Fibroblast of lung (primary cell): ENCODE data around the gene RAB3GAP1. TPM values are rescaled to one million over a fixed set of nuclear protein-coding genes. Genes with fewer than 3 reads are reported as not detected.

Experiments
- DNase-seq, 2 donors: peaks; one replicate each; pipeline versions ENCODE4 v3.0.0 to v3.0.0-alpha.2; 2010; ENCODE audit warnings: low read depth in 2 of 2
- H2AFZ ChIP-seq: 2 replicates; pipeline ENCODE4 v1.5.1; 2012; ENCODE audit warnings: low read length, control low read depth, inconsistent platforms
- H3K27ac ChIP-seq: 2 replicates; pipeline ENCODE4 v1.5.1; 2011; ENCODE audit warnings: low read length, control low read depth; ENCODE audit not compliant: insufficient read depth
- H3K27me3 ChIP-seq: 2 replicates; pipeline ENCODE4 v1.5.1; 2011; ENCODE audit warnings: mild to moderate bottlenecking, low read length; ENCODE audit not compliant: control insufficient read depth, insufficient read depth
- H3K36me3 ChIP-seq: 2 replicates; pipeline ENCODE4 v1.5.1; 2011; ENCODE audit warnings: low read length; ENCODE audit not compliant: control insufficient read depth, insufficient read depth
- H3K4me1 ChIP-seq: 2 replicates; pipeline ENCODE4 v1.5.1; 2011; ENCODE audit warnings: low read length; ENCODE audit not compliant: control insufficient read depth, insufficient read depth; ENCODE audit errors: extremely low read depth
- H3K4me2 ChIP-seq: 2 replicates; pipeline ENCODE4 v1.5.1; 2011; ENCODE audit warnings: low read length, control low read depth; ENCODE audit not compliant: insufficient read depth; ENCODE audit errors: extremely low read depth
- H3K4me3 ChIP-seq, 4 experiments: fragments of 200-600 bp in 1 of 4; sonication (generic) in 1 of 4; replicated peaks in 1 of 4; 2 replicates each; pipeline ENCODE4 v1.5.1; 2011 to 2016; ENCODE audit warnings: low read length in 4 of 4, low read depth in 3 of 4, mild to moderate bottlenecking in 3 of 4, control low read depth in 2 of 4, inconsistent platforms in 1 of 4, mixed read lengths in 1 of 4; ENCODE audit not compliant: insufficient read depth in 1 of 4; ENCODE audit errors: control extremely low read depth in 1 of 4
- H3K79me2 ChIP-seq: 2 replicates; pipeline ENCODE4 v1.5.1; 2012; ENCODE audit warnings: mild to moderate bottlenecking, low read length, inconsistent platforms; ENCODE audit not compliant: control insufficient read depth, insufficient read depth
- H3K9ac ChIP-seq: 2 replicates; pipeline ENCODE4 v1.5.1; 2011; ENCODE audit warnings: mild to moderate bottlenecking, low read length, control low read depth; ENCODE audit not compliant: insufficient read depth
- H3K9me3 ChIP-seq: 2 replicates; pipeline ENCODE4 v1.5.1; 2012; ENCODE audit warnings: low read depth, low read length; ENCODE audit not compliant: control insufficient read depth, insufficient read depth
- H4K20me1 ChIP-seq: 2 replicates; pipeline ENCODE4 v1.5.1; 2011; ENCODE audit warnings: low read length; ENCODE audit not compliant: control insufficient read depth, insufficient read depth; ENCODE audit errors: extremely low read depth
- EZH2 ChIP-seq: IDR thresholded peaks from 2 replicates; pipeline ENCODE4 v1.5.1; 2012; ENCODE audit warnings: low read length, control low read depth, mild to moderate bottlenecking; ENCODE audit errors: missing control alignments
- polyA plus RNA-seq, 2 donors: library from polyadenylated mRNA; depleted of rRNA in 1 of 2; stranded (reverse) in 1 of 2; unstranded in 1 of 2; fragments of >200 nt; gene quantifications; 2 replicates each; pipeline ENCODE4 v1.2.1, GENCODE V29; 2011 to 2012; ENCODE audit warnings: missing spikeins in 1 of 2
- total RNA-seq: library from RNA; depleted of rRNA; stranded (reverse); fragments of >200 nt; gene quantifications from 2 replicates; pipeline ENCODE4 v1.2.1, GENCODE V29; 2014
- TF ChIP-seq, protein P1 (sequence below), 2 donors: IDR thresholded peaks in 1 of 2; conservative IDR thresholded peaks in 1 of 2; 1 replicate in 1 of 2; 2 replicates in 1 of 2; pipeline ENCODE4 v1.5.1; 2011 to 2012; ENCODE audit warnings: low read length in 2 of 2, control low read depth in 1 of 2, inconsistent platforms in 1 of 2, low read depth in 1 of 2, mild to moderate bottlenecking in 1 of 2

Gene RAB3GAP1
- total and polyA plus RNA-seq, 2 donors (not counting 1 experiment from before 2014, with no cell fraction given), result 42.4 to 82.6 TPM

DNA sequence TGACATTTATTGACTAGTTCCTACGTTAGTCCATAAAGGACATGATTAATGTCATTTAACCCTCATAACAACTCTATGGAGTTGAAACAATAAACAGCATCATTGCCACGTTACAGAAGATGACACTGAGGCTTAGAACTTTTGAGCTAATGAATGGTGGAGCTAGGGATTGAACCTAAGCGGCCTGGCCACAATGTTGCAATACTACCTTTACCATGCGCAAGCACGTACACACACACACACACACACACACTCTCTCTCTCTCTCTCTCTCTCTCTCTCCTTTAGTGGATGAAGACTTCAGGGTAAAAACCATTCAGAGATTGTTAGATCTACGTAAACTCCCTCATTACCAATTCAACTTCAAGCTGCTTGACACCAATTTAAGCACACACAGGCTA, 4.0 kb upstream of the RAB3GAP1 start:
- Histone ChIP-seq H3K36me3 (no peaks in the 10 kb centered on the region), H3K4me1 (no peaks in the 10 kb centered on the region), H3K27ac (no peak overlapping the region), H3K9me3 (no peaks in the 10 kb centered on the region), H3K9ac (no peak overlapping the region), H3K4me3 (no peak overlapping the region), H2AFZ (no peak overlapping the region), H3K79me2 (peaks cover 9% of the 10 kb centered on the region), H3K27me3 (no peaks in the 10 kb centered on the region), H3K4me2 (no peak overlapping the region), H4K20me1 (no peaks in the 10 kb centered on the region)
- no peak for DNase-seq
- TF ChIP-seq EZH2, result no peak
- TF ChIP-seq, protein P1, sequence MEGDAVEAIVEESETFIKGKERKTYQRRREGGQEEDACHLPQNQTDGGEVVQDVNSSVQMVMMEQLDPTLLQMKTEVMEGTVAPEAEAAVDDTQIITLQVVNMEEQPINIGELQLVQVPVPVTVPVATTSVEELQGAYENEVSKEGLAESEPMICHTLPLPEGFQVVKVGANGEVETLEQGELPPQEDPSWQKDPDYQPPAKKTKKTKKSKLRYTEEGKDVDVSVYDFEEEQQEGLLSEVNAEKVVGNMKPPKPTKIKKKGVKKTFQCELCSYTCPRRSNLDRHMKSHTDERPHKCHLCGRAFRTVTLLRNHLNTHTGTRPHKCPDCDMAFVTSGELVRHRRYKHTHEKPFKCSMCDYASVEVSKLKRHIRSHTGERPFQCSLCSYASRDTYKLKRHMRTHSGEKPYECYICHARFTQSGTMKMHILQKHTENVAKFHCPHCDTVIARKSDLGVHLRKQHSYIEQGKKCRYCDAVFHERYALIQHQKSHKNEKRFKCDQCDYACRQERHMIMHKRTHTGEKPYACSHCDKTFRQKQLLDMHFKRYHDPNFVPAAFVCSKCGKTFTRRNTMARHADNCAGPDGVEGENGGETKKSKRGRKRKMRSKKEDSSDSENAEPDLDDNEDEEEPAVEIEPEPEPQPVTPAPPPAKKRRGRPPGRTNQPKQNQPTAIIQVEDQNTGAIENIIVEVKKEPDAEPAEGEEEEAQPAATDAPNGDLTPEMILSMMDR (conservative IDR thresholded peaks at IDR 0.05 in 1 of 2, IDR thresholded peaks at IDR 0.05 in 1 of 2; ENCODE audit: low read depth in 1 of 2, low read length in 2 of 2), result no peak

DNA sequence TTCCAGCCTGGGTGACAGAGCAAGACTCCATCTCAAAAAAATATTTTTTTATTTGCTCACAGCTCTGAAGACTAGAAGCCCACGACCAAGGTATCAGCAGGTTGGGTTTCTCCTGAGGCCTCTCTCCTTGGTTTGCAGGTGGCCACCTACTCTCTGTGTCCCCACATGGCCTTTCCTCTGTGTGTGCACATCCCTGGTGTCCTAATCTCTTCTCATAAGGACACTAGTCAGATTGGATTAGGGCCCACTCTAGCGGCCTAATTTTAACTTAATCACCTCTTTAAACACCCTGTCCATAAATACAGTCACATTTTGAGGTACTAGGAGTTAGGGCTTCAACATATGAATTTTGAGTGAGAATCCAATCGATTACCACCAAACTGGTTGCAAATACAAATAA, 2.0 kb upstream of the RAB3GAP1 start:
- H4K20me1 ChIP-seq, result no peaks in the 10 kb centered on the region
- TF ChIP-seq EZH2, result no peak
- TF ChIP-seq, protein P1 (conservative IDR thresholded peaks at IDR 0.05 in 1 of 2, IDR thresholded peaks at IDR 0.05 in 1 of 2; ENCODE audit: low read depth in 1 of 2, low read length in 2 of 2), result no peak
- DNase-seq, result no peak
- H3K27ac ChIP-seq, result no peak overlapping the region
- no peak overlapping the region for H3K9ac ChIP-seq
- no peaks in the 10 kb centered on the region for H3K27me3 ChIP-seq
- H3K9me3 ChIP-seq, result no peaks in the 10 kb centered on the region
- H3K4me2 ChIP-seq, result no peak overlapping the region
- H3K36me3 ChIP-seq, result no peaks in the 10 kb centered on the region
- no peak overlapping the region for H2AFZ ChIP-seq
- no peak overlapping the region for H3K4me3 ChIP-seq
- H3K4me1 ChIP-seq, result peaks cover 3% of the 10 kb centered on the region
- peaks cover 27% of the 10 kb centered on the region for H3K79me2 ChIP-seq

DNA sequence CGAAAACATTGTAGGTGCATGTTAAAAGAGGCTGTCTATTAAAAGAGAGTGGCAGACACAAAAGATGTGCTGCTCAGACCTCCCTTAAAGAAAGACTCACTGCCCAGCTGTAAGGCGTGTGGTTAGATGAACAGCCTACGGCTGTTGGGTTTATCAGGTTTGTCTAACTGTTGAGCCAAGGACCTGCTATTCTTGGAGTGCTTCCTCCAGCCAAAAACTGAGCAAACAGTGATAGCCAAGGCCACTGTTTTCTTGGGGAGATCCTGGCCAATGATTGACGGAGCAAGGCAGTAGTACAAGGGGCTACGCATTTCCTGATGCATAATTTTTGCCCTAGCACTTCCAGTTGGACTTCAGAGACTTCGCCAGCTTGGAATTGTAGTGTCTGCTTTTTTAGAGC, 1.4 kb upstream of the RAB3GAP1 start:
- H2AFZ ChIP-seq, result no peak overlapping the region
- TF ChIP-seq, protein P1 (conservative IDR thresholded peaks at IDR 0.05 in 1 of 2, IDR thresholded peaks at IDR 0.05 in 1 of 2; ENCODE audit: low read depth in 1 of 2, low read length in 2 of 2), result no peak
- TF ChIP-seq EZH2, result no peak

More for the DNA sequence above, 1.4 kb upstream of the RAB3GAP1 start:
- H3K27ac ChIP-seq, result no peak overlapping the region
- DNase-seq, result no peak
- H3K27me3 ChIP-seq, result no peaks in the 10 kb centered on the region
- H3K4me1 ChIP-seq, result peaks cover 3% of the 10 kb centered on the region
- peaks cover 29% of the 10 kb centered on the region for H3K79me2 ChIP-seq
- H3K9ac ChIP-seq, result no peak overlapping the region
- no peak overlapping the region for H3K4me2 ChIP-seq
- no peak overlapping the region for H3K4me3 ChIP-seq
- H3K36me3 ChIP-seq, result no peaks in the 10 kb centered on the region
- no peaks in the 10 kb centered on the region for H4K20me1 ChIP-seq
- no peaks in the 10 kb centered on the region for H3K9me3 ChIP-seq
